Smooth muscle cell (in vitro differentiated cells): ENCODE results near the gene SYT1. TPM values are rescaled to one million over a fixed set of nuclear protein-coding genes. Genes with fewer than 3 reads are reported as not detected.

Experiments
- DNase-seq: peaks from one replicate; lab custom pipeline; 2025; ENCODE audit not compliant: unreplicated experiment; lab: John Stamatoyannopoulos, UW
- H2AFZ ChIP-seq: fragments of 200-600 bp; sonication (generic); 2 replicates; pipeline ENCODE4 v1.6.0; 2016; ENCODE audit warnings: antibody characterized with exemption, low read depth, mild to moderate bottlenecking
- H3F3A ChIP-seq: fragments of 200-600 bp; sonication (generic); 2 replicates; pipeline ENCODE4 v1.6.0; 2017; ENCODE audit warnings: antibody characterized with exemption, low read depth
- H3K27ac ChIP-seq: fragments of 200-600 bp; sonication (generic); 2 replicates; pipeline ENCODE4 v1.5.1; 2016; ENCODE audit warnings: low read depth, mild to moderate bottlenecking
- H3K27me3 ChIP-seq: fragments of 200-600 bp; sonication (generic); 2 replicates; pipeline ENCODE4 v1.6.1; 2016; ENCODE audit warnings: low read depth, mild to moderate bottlenecking
- H3K36me3 ChIP-seq: fragments of 200-600 bp; sonication (generic); 2 replicates; pipeline ENCODE4 v1.5.1; 2016; ENCODE audit warnings: low read depth
- H3K4me1 ChIP-seq: fragments of 200-600 bp; sonication (generic); 2 replicates; pipeline ENCODE4 v1.5.1; 2016; ENCODE audit warnings: low read depth
- H3K4me2 ChIP-seq: fragments of 200-600 bp; sonication (generic); 2 replicates; pipeline ENCODE4 v1.6.0; 2016; ENCODE audit warnings: mild to moderate bottlenecking
- H3K4me3 ChIP-seq: fragments of 200-600 bp; sonication (generic); 2 replicates; pipeline ENCODE4 v1.5.1; 2016; ENCODE audit warnings: mild to moderate bottlenecking
- H3K79me2 ChIP-seq: fragments of 200-600 bp; sonication (generic); 2 replicates; pipeline ENCODE4 v1.6.0; 2016; ENCODE audit warnings: low read depth, mild to moderate bottlenecking
- H3K9ac ChIP-seq: fragments of 200-600 bp; sonication (generic); 2 replicates; pipeline ENCODE4 v1.6.0; 2016; ENCODE audit warnings: low read depth
- H3K9me3 ChIP-seq: fragments of 200-600 bp; sonication (generic); replicated peaks from 2 replicates; pipeline ENCODE4 v1.5.1; 2016; ENCODE audit warnings: low read depth
- H4K20me1 ChIP-seq: fragments of 200-600 bp; sonication (generic); 2 replicates; pipeline ENCODE4 v1.6.0; 2016; ENCODE audit warnings: low read depth
- WGBS: methylation state at CpG from one replicate; pipeline ENCODE4 v1.1.7; 2016; ENCODE audit warnings: low lambda C conversion rate; 5-methylcytosine and 5-hydroxymethylcytosine counted together
- polyA plus RNA-seq: library from polyadenylated mRNA; unstranded; fragments of >200 nt; fragmentation: Nextera tagmentation; extraction: Ambion mirVana; gene quantifications from 2 replicates; pipeline ENCODE4 v1.2.1, GENCODE V29; 2016
- total RNA-seq: library from RNA; depleted of rRNA; stranded (reverse); fragments of >200 nt; gene quantifications from 2 replicates; pipeline ENCODE4 v1.2.3, GENCODE V29; 2014
- TF ChIP-seq, protein P1 (sequence below): fragments of 200-600 bp; sonication (generic); IDR thresholded peaks from 2 replicates; pipeline ENCODE4 v1.5.1; 2017; ENCODE audit warnings: borderline replicate concordance, mild to moderate bottlenecking, antibody characterized with exemption; ENCODE audit not compliant: insufficient read depth, poor library complexity, severe bottlenecking

SYT1 gene
- total and polyA plus RNA-seq, 2 experiments from 2014 or later = 5.2 to 10.2 TPM

DNA sequence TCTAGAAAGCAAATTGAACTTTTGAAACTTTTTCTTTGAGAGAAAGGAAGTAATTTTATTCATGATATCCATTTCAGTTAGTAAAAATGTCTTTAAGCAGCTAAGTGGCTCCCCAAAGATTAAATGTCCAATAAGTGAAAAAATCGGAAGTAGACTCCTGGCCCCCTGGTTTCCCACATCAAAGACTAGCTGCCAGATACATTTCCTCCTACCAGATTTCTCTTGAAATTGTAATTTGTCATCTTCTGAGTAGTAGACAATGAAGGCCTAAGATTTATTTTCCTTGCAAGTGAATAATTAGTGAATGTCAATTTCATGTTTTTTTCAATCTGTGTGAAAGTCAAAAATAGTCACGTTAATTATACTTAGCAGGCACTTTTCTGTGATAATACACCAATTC, 321.9 kb downstream of the SYT1 start:
- no peak overlapping the region for H3K27ac ChIP-seq
- no peaks in the 10 kb centered on the region for H3K36me3 ChIP-seq
- no peaks in the 10 kb centered on the region for H3K9me3 ChIP-seq
- no peaks in the 10 kb centered on the region for H4K20me1 ChIP-seq
- WGBS = 86% methylated on average over 2 of the region's 2 CpGs
- H3K4me2 ChIP-seq = no peak overlapping the region
- H3K4me1 ChIP-seq = no peaks in the 10 kb centered on the region
- H3K4me3 ChIP-seq = no peak overlapping the region
- no peaks in the 10 kb centered on the region for H3F3A ChIP-seq
- H3K9ac ChIP-seq = no peak overlapping the region
- no peaks in the 10 kb centered on the region for H3K79me2 ChIP-seq
- H2AFZ ChIP-seq = no peak overlapping the region
- no peaks in the 10 kb centered on the region for H3K27me3 ChIP-seq
- no peak for DNase-seq
- TF ChIP-seq, protein P1, sequence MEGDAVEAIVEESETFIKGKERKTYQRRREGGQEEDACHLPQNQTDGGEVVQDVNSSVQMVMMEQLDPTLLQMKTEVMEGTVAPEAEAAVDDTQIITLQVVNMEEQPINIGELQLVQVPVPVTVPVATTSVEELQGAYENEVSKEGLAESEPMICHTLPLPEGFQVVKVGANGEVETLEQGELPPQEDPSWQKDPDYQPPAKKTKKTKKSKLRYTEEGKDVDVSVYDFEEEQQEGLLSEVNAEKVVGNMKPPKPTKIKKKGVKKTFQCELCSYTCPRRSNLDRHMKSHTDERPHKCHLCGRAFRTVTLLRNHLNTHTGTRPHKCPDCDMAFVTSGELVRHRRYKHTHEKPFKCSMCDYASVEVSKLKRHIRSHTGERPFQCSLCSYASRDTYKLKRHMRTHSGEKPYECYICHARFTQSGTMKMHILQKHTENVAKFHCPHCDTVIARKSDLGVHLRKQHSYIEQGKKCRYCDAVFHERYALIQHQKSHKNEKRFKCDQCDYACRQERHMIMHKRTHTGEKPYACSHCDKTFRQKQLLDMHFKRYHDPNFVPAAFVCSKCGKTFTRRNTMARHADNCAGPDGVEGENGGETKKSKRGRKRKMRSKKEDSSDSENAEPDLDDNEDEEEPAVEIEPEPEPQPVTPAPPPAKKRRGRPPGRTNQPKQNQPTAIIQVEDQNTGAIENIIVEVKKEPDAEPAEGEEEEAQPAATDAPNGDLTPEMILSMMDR = no peak

DNA sequence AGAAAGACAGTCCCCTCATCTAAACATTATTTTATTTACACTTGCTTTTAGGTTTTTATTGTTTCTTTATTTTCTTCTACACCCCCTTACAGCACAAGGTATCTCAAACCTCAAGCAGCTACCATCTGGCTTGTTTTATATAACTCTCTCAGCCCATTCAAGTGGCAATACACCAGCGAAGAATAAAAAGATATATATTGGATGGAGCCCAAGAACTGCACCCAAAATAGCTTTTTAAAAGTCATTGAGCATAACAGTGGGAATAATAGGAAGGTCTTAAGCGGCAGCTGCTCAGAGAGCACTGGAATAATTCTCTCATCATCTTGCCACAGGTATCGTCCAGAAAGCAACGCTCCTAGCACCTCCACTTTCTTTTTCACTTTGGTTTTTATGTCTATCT, 322.5 kb downstream of the SYT1 start:
- H3F3A ChIP-seq = no peaks in the 10 kb centered on the region
- H3K4me2 ChIP-seq = no peak overlapping the region
- H3K27me3 ChIP-seq = no peaks in the 10 kb centered on the region

DNA sequence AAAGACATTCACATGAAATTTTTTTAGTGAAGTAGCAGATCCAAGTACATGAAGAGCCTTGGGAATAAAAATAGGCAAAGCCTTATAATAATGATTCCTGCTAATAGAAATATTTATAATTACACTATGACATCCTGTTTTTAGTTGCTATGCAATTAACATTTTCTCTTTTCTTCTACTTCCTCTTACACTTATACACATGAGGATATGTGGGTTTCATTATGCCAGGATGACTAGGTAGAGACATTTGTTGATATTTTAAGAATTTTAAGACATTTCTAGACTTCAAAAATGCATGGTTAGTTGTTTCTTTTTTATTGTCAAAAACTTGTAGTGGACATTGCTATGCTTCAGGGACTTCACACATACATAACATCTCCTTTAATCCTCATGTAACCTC, 326.8 kb downstream of the SYT1 start:
- no peak overlapping the region for H3K4me2 ChIP-seq
- no peak for DNase-seq
- H3K9me3 ChIP-seq = no peaks in the 10 kb centered on the region
- no peaks in the 10 kb centered on the region for H4K20me1 ChIP-seq
- no peaks in the 10 kb centered on the region for H3K4me1 ChIP-seq
- no peak overlapping the region for H3K27ac ChIP-seq
- no peak overlapping the region for H2AFZ ChIP-seq
- H3K9ac ChIP-seq = no peak overlapping the region
- H3K4me3 ChIP-seq = no peak overlapping the region
- no peaks in the 10 kb centered on the region for H3K27me3 ChIP-seq
- H3K79me2 ChIP-seq = no peaks in the 10 kb centered on the region
- no peaks in the 10 kb centered on the region for H3K36me3 ChIP-seq
- no peaks in the 10 kb centered on the region for H3F3A ChIP-seq
- TF ChIP-seq, protein P1 = no peak

More for the DNA sequence above, 322.5 kb downstream of the SYT1 start:
- H3K9ac ChIP-seq = no peak overlapping the region
- no peaks in the 10 kb centered on the region for H3K79me2 ChIP-seq
- H3K4me1 ChIP-seq = no peaks in the 10 kb centered on the region
- no peak for DNase-seq
- TF ChIP-seq, protein P1 = no peak
- H3K9me3 ChIP-seq = no peaks in the 10 kb centered on the region
- H2AFZ ChIP-seq = no peak overlapping the region
- H3K27ac ChIP-seq = no peak overlapping the region
- WGBS = 97% methylated on average over 4 of the region's 4 CpGs
- no peaks in the 10 kb centered on the region for H3K36me3 ChIP-seq
- H4K20me1 ChIP-seq = no peaks in the 10 kb centered on the region
- no peak overlapping the region for H3K4me3 ChIP-seq

DNA sequence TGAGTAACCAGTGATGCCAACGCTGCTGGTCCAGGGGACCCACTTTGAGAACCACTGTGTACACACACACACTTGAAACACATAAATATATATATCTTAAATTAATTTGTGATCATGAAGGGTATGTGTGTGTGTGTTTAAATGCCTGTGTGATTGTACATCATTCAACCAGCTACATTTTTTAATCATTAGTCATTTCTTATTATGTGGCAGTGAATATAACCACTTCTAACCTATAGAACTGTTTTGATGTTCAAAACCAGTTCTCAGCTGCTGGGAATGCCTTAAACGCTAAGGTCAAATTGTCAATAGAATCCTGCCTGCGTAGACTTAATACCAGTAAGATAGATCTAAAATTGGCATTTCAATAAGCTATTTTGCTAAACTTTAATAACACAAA, 330.0 kb downstream of the SYT1 start:
- Histone ChIP-seq H3K4me3 (no peak overlapping the region), H3K4me1 (peaks cover under 1% of the 10 kb centered on the region), H3K27me3 (no peaks in the 10 kb centered on the region), H4K20me1 (no peaks in the 10 kb centered on the region), H3K27ac (no peak overlapping the region), H3K9ac (no peak overlapping the region), H3K36me3 (no peaks in the 10 kb centered on the region), H3K4me2 (no peak overlapping the region), H3F3A (no peaks in the 10 kb centered on the region), H2AFZ (no peak overlapping the region), H3K79me2 (no peaks in the 10 kb centered on the region), H3K9me3 (no peaks in the 10 kb centered on the region)
- DNase-seq = no peak
- TF ChIP-seq, protein P1 = no peak
- WGBS = 74% methylated on average over 3 of the region's 3 CpGs
